Measurements from ENCODE around the gene TBC1D4. TPM values are rescaled to one million over a fixed set of nuclear protein-coding genes. Genes with fewer than 3 reads are reported as not detected.

TBC1D4 gene
- total and polyA plus RNA-seq, 12 donors: 41.6 to 324 (median 191) TPM

GRCh38 chr13:75263741-75264407, 218.1 kb downstream of the TBC1D4 start:
- no peaks in the 10 kb centered on the region for H3K9me3 ChIP-seq (replicated peaks in 1 of 3)
- WGBS, 4 donors: 2 to 73% (median 52%) methylated on average over 1 of the region's 1 CpG
- H3K27ac ChIP-seq: no peak overlapping the region
- no peaks in the 10 kb centered on the region for H3K36me3 ChIP-seq (replicated peaks in 1 of 2)
- no peaks in the 10 kb centered on the region for H3K4me1 ChIP-seq (replicated peaks in 1 of 2)
- DNase-seq: no peak
- TF ChIP-seq CTCF (IDR thresholded peaks at IDR 0.05) (no peak), POLR2A (IDR thresholded peaks at IDR 0.05) (no peak)
- intact Hi-C loops (cut with DNase I): no loop called here
- H3K27me3 ChIP-seq: no peaks in the 10 kb centered on the region
- H3K4me3 ChIP-seq: no peak overlapping the region

- DNase-seq: no peak
- WGBS, 4 donors: 71 to 81% (median 78%) methylated on average over 3 of the region's 3 CpGs
- Histone ChIP-seq H3K9me3 (replicated peaks in 1 of 3) (no peaks in the 10 kb centered on the region), H3K27ac (no peak overlapping the region), H3K36me3 (replicated peaks in 1 of 2) (no peaks in the 10 kb centered on the region), H3K4me3 (no peak overlapping the region), H3K4me1 (replicated peaks in 1 of 2) (no peaks in the 10 kb centered on the region), H3K27me3 (no peaks in the 10 kb centered on the region)
- intact Hi-C loops (cut with DNase I): no loop called here
- TF ChIP-seq POLR2A (IDR thresholded peaks at IDR 0.05): no peak
- peak; percentile 30 to 68 (median 52) for TF ChIP-seq CTCF (IDR thresholded peaks at IDR 0.05)
Measured at GRCh38 chr13:75258159-75258782, 223.7 kb downstream of the TBC1D4 start.

GRCh38 chr13:75256922-75257321, 225.0 kb downstream of the TBC1D4 start:
- Histone ChIP-seq H3K9me3 (replicated peaks in 1 of 3) (no peaks in the 10 kb centered on the region), H3K36me3 (replicated peaks in 1 of 2) (no peaks in the 10 kb centered on the region), H3K4me1 (replicated peaks in 1 of 2) (no peaks in the 10 kb centered on the region), H3K27me3 (no peaks in the 10 kb centered on the region), H3K4me3 (no peak overlapping the region), H3K27ac (no peak overlapping the region)
- intact Hi-C loops (cut with DNase I): no loop called here
- no peak for TF ChIP-seq POLR2A (IDR thresholded peaks at IDR 0.05)
- no peak for TF ChIP-seq CTCF (IDR thresholded peaks at IDR 0.05)
- DNase-seq: no peak
- WGBS, 4 donors: 71 to 81% (median 75%) methylated on average over 3 of the region's 3 CpGs

- H3K27me3 ChIP-seq: no peaks in the 10 kb centered on the region
- no peak overlapping the region for H3K4me3 ChIP-seq
- intact Hi-C loops (cut with DNase I): no loop called here
- 19 to 37% (median 31%) methylated on average over 1 of the region's 1 CpG for WGBS, 4 donors
- no peaks in the 10 kb centered on the region for H3K36me3 ChIP-seq (replicated peaks in 1 of 2)
- H3K4me1 ChIP-seq (replicated peaks in 1 of 2): no peaks in the 10 kb centered on the region
- H3K9me3 ChIP-seq (replicated peaks in 1 of 3): no peaks in the 10 kb centered on the region
- no peak overlapping the region for H3K27ac ChIP-seq
- no peak for TF ChIP-seq POLR2A (IDR thresholded peaks at IDR 0.05)
- no peak for TF ChIP-seq CTCF (IDR thresholded peaks at IDR 0.05)
- DNase-seq: no peak
Measured at GRCh38 chr13:75255653-75256052, 226.3 kb downstream of the TBC1D4 start.
